GM21367 (cell line): ENCODE measurements around the gene KCNE3.
"Not testable (repeated sequence)": the region's sequence is repeated elsewhere in the genome, so short reads cannot be mapped to it uniquely, and the experiment has no call there.

Experiments used
- ATAC-seq: cut with Tn5 transposase; IDR thresholded peaks from one replicate; pipeline ENCODE4 v1.9.1; 2021; ENCODE audit not compliant: unreplicated experiment

Gene KCNE3

DNA sequence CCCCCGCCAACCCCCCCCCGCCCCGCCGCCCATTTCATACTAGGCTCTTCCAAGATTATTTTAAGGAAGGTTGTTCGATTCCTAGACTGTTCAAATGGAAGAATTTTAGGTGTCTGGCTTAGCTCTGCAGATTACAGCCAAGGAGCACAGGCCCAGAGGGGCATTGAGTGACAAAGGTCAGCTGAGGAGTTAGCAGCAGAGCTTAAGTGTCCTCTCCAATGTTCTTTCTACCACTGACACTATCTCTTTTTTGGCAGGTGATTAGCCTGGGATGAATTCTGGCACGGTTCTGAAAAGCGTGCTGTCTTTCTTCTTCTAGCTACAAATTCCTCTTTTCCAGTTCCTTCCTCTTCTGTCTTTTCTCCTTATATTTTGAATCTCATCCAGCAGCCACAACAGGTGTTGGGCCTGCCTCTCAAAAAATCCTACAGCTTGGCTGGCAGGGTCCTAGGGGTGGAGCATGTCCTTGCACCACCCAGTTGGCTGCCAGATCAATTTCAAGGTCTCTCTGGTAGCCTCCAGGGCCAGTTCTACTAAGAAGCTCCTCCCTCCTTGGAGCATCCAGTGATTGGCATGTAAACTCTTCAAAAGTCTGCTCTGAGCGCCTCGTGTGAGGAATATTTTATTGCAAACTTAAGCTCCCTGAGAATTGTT is 23.0 kb downstream of the KCNE3 start:
- ATAC-seq, result no peak

DNA sequence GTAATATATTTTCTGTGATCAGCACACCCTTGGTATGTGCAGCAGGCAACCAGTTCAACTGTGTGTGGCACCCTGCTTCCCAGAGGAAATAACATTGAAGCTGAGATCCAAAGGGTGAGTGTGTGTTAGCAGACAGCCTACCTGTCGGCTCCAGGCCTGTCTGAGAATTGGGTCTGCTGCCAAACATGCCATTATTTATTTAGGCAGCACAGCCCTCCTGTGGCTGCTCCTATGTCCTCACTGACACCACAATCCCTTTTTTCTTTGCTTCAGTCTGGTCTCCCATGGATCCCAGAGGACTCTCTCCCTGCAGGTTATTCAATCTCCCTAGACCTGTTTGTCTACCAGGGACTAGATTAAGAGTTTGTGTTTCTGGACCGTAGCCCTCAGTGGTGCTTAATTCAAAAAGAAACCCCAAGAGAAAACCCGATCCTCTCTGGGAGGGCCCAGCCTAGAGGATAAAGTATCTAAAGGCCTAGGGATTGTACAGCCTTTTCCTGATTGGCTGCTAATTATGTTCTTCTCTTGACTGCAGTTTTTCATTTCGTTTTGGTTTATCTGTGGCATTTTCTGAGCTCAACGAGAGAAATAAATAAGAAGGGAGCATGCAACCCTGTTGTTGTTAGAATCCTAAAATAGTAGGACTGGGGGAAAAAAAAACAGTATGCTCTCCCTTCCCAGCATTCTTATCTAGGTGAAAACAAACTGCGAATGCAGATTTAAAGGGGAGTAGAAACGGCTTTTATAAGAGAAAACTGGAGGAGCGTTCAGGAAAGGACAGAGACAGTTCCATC is 24.1 kb downstream of the KCNE3 start:
- ATAC-seq, result no peak

DNA sequence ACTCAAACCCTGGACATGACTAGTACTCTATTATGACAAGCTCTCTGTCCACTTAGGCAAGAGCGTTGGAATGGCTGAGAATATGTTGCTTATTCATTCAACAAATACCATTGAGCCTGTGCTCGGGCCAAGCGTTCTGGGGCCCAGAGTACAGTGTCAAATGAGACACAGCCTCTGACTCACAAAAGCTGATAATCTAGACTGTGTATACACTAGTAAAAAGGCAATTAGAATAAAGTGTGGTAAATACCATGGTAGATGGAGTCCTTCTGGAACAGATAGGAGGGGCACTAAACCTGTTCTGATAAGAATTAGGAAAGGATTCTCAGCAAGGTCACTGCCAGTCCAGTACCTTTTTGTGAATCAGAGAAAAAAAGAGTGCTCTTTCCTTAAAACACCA is 24.7 kb downstream of the KCNE3 start:
- ATAC-seq, result no peak

DNA sequence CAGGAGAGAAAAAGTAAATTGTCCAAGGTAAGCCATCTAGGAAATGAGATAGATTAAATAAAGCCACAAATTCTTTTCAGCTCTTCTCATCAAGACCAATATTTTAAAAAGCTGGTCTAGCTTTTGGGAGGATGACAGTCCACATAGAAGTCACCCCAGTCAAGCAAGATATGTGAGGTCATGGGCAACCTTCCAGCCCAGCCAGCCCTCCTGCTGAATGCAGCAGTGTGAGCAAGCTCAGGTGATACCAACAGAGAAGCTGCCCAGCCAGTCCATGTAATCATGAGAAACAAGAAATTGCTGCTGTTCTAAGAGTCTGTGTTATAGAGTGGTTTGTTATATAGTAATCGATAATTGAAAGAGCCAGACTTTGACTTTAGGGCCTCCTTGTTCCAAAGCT is 28.7 kb downstream of the KCNE3 start:
- no peak for ATAC-seq

DNA sequence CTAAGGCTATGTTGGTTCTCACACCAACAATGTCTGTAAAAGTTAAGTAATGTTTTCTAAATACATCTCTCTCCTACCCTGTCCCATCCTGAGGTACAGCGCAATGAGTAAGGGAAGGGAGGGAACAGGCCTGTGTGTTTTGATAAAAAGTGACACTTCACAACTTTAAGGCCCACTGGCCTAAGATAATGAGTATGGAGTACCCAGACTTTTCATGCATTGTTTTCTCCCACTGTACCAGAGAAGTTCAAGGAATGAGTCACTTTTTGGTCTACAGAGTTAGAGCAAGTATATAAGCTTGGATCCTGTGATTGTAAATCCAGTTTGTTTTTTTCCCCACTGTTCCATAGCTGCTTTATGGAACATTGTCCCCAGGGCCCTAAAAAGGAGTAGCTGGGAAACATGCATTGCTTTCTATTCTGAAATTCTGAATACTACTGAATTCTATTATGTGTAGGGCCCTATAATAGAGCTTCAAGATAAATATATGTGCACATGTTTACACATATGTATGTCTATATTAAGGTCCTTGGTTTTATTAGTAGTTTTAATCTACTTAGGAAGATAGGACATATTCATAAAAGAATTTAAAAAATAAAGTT is 29.8 kb downstream of the KCNE3 start:
- ATAC-seq, result no peak

DNA sequence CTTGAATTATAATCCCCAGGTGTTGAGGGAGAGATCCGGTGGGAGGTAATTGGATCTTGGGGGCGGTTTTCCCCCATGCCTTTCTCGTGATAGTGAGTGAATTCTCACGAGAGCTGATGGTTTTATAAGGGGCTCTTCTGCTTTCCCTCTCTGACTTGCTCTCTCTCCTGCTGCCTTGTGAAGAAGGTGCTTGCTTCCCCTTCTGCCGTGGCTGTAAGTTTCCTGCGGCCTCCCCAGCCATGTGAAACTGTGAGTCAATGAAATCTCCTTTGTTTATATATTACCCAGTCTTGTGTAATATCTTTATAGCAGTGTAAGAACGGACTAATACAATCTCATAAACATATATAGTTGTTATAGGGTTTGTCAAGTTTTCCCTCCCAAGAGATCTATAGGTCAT is 32.8 kb downstream of the KCNE3 start:
- no peak for ATAC-seq

DNA sequence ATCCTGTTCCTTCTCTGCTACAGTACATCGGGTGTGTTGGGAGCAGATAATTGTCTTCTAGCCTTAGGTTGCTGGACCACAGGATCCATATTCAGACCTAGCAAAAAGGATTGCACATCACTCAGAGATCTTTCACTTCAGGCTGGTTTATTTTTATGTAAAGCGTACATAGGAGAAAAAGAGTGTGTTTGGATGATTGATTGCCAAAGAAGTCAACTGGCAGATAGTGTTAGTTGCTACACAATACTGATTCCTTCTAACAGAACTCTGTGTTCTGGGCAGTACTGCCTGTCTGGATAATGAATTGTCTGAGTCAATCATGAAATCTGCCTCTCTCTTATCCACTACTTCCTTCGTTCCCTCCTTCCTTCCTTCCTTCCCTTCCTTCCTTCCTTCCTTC is 38.1 kb downstream of the KCNE3 start:
- ATAC-seq, result no peak

DNA sequence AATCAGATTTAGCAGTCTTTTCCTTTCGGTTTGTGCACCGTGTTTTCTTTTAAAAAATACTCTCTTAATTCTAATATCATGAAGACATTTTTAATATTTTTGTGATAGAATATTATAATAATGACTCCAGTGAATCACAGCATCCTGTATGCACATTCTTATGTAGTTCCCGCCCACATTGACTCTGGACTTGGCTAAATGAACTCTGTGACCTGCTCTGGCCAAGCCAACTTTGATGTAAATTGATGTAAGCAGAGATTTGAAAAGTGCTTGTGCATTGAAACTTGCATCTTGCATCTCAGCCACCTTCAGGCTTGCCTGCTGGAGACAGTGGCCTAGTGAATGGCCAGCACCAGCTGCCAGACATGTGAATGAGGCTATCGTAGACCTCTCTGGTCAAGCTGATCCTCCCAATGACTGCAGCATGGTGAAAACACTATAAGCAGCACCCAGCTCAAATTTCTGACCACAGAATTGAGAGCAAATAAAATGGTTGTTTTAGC is 39.9 kb downstream of the KCNE3 start:
- ATAC-seq, result no peak

DNA sequence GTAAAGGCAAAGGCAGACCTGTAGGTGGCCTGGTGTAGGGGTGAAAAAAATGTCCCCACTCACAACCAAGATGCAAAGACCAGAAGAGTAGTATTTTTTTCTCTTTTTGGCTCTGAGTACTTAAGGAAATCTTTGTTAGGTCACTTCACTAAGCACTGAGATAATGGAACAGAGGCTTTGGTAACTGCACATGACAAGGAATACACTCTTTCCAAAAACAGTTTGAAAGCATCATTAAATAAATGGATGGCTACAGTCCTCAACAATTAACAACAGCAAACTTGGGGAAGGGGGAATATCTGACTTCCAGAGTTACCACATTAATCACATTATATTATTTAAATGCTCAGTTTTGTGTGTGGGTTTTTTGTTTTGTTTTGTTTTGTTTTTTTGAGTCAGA is 42.2 kb downstream of the KCNE3 start:
- no peak for ATAC-seq

DNA sequence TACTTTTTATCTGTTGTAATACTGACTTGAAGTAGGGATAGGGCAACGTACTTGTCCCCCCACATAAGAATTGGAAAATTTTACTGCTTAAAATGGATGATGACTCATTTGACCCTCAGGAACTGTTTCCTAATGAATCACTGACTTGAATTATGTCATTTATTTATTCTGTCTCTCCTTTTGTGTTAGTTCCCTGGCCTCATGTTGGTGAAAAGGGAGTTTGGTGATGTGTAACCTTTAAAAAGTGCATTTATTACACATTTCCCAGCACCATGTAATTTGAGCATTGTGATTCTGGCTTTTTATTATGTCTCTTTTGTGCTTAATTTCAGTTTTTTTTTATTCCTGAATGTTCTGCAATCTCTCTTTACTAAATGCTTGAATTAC is 48.8 kb downstream of the KCNE3 start:
- ATAC-seq, result no peak

DNA sequence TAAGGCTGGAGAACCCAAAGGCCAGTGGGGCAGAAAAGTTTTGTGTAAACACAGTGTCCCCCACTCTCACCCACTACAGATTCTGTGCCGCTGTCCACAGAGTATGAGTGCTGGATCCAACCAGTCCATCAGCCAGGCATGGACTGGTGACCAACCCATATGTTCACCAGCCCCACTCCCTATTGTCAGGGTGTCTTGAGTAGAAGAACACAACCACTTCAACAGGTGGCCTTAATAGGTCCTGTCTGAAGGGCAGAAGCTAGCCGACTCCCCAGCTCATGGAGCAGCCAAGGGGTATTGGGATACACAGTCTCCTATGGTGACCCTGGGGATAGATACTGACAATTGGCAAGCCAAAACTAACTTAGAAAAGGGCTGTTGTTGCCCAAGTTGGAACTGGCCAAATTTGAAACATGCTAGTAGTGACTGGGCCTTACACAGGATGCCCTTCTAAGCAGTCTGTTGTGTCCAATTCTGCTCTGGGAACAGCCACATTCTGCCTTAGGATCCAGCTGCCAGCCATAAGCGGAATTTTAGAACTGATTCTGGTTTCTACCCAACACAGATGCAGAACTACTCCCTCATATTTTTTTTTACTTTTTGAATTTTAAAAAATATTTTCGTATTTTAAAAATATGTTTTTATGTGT is 49.4 kb downstream of the KCNE3 start:
- no peak for ATAC-seq

DNA sequence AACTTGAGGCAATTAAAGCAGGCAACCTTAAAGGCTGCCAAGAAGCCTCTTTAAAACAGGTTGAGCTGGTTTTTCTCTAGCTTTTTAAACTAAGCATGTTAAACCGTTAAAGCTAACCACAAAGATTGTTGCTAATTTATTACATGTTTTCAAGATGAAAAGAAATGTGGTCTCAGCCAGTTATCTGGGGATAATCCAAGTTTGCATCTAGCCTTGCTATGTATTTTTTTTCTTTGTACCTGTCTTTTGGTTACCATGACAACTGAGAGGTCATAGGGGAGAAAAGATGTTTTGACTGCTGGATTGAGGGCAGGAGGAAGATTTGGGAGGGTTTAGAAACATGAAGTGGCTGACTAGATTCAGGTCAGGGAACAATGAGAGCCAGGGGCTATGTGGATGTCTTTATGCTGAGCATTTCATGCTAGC is 50.0 kb downstream of the KCNE3 start:
- ATAC-seq, result no peak

DNA sequence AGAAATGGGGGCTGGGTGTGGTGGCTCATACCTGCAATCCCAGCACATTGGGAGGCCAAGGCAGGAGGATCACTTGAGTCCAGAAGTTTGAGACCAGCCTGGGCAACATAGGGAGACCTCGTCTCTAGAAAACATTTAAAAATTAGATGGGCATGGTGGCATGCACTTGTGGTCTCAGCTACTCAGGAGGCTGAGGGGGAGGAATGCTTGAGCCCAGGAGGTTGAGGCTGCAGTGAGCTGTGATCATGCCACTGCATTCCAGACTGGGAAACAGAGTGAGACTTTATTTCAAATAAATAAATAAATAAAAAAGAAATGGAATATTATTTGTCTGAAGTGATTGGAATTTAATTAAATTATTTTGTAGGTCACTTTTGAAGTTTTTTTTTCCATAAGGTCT is 50.4 kb downstream of the KCNE3 start:
- ATAC-seq, result not testable (repeated sequence)

DNA sequence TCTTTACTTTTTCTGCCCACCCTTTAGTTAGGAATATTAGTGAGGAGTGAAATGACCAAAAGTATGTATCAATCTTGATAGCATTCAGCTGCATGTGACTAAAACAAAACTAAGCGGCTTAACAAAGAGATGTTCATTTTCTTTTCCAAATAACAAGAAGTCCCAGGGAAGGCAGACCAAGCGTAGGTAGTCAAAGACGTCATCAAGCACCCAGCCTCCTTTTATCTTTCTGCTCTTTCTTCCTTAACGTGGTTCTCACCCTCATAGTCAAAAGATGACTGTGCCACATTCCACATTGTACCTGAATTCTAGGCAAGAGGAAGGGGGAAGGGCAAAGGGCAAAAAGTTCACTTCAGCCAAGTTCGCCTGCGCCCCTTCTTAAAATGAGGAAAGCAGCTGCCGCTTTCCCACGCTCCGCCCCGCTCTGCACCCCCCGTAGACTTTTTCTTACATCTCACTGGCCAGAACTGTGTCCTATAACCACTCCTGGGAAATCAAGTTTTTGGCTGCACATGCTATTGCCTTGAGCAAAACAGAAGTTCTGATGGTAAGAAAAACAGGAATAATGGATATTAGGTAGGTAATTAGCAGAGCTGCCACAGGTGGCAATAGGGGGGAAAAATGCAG is 54.5 kb downstream of the KCNE3 start:
- ATAC-seq, result no peak

DNA sequence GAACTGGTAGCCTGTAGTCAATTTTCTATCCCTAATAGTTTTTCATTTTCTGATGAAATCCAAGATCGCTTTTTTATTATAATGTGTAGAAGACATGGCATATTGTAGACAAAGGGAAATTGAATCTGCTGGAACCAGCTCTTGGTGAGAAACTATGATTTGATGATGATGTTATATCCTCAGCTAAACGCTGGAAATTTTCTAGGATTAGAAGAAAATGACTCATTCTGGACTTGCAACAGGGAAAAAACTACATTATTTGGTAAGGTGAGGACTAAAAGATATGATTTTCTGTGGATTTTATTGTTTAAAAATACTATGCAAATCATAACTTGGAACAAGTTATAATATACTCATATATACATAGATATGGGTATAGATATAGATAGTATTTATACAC is 55.0 kb downstream of the KCNE3 start:
- no peak for ATAC-seq

DNA sequence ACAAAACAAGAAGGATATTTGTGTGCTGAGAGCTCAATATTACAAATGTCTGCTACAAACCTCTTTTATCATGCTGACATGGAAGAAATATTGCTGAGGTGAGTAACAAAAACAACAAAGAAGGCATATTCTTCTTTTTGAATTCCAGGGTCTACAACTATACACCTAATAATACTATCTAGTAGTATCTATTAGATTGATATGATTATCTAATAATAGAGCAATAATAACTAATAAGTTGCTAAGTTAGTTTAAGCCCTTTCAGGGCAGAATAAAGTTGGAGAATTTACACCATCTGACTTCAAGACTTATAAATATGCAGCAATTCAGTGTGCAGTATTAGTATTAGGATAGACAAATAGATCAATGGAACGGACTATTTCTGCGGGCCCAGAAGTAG is 57.7 kb downstream of the KCNE3 start:
- no peak for ATAC-seq
